Upper lobe of right lung (tissue), 1 donor: ENCODE measurements around the gene MYO1E. TPM values are rescaled to one million over a fixed set of nuclear protein-coding genes. Genes with fewer than 3 reads are reported as not detected.

Experiments
- ATAC-seq: fragments of 200-7000 bp; cut with Tn5 transposase; one replicate; pipeline ENCODE4 v1.9.1; 2020; ENCODE audit warnings: mild to moderate bottlenecking, moderate library complexity
- DNase-seq: peaks from one replicate; pipeline ENCODE4 v3.0.0-alpha.2; 2020
- H3K27ac ChIP-seq: fragments of 200-600 bp; one replicate; pipeline ENCODE4 v1.8.0; 2022
- H3K27me3 ChIP-seq: fragments of 200-600 bp; one replicate; pipeline ENCODE4 v1.8.0; 2022; ENCODE audit warnings: mild to moderate bottlenecking
- H3K36me3 ChIP-seq: fragments of 200-600 bp; one replicate; pipeline ENCODE4 v1.8.0; 2022
- H3K4me1 ChIP-seq: fragments of 200-600 bp; one replicate; pipeline ENCODE4 v1.8.0; 2022
- H3K4me3 ChIP-seq: fragments of 200-600 bp; one replicate; pipeline ENCODE4 v1.8.0; 2022; ENCODE audit warnings: mild to moderate bottlenecking
- H3K9me3 ChIP-seq: fragments of 200-600 bp; one replicate; pipeline ENCODE4 v1.8.0; 2022
- CTCF ChIP-seq: fragments of 200-600 bp; IDR thresholded peaks from one replicate; pipeline ENCODE4 v1.8.0; 2022; ENCODE audit warnings: antibody characterized with exemption
- intact Hi-C: fragments of 100-400 bp; cut with DNase I; formaldehyde crosslinking; loops from one replicate; pipeline ENCODE4 v1.11.0; 2022
- total RNA-seq: library from RNA; stranded (reverse); fragmentation: NEBNext Ultra II Directional; extraction: Animal tissue kit (Norgen Biotek cat#: 25700); gene quantifications from one replicate; pipeline ENCODE4 v1.2.1, GENCODE V29; 2021
- donor health status: DM: no; HTN: yes; CAD: no; lungs with severe emphysema.

MYO1E gene
- total RNA-seq, 1 donor from 2014 or later, result 98.4 TPM

- Histone ChIP-seq H3K27me3 (no peaks in the 10 kb centered on the region), H3K4me3 (no peak overlapping the region)
Observed at GRCh38 chr15:59290295-59291212, 82.1 kb downstream of the MYO1E start.

GRCh38 chr15:59289574-59289973 is 83.1 kb downstream of the MYO1E start:
- DNase-seq (no peak), ATAC-seq (no peak)
- intact Hi-C loops, result no loop called here
- no peaks in the 10 kb centered on the region for H3K4me1 ChIP-seq
- H3K9me3 ChIP-seq, result no peaks in the 10 kb centered on the region
- H3K4me3 ChIP-seq, result no peak overlapping the region
- H3K27me3 ChIP-seq, result no peaks in the 10 kb centered on the region
- no peak overlapping the region for H3K27ac ChIP-seq
- H3K36me3 ChIP-seq, result no peaks in the 10 kb centered on the region
- TF ChIP-seq CTCF, result no peak

More at GRCh38 chr15:59290295-59291212, 82.1 kb downstream of the MYO1E start:
- intact Hi-C loops, result no loop called here
- Histone ChIP-seq H3K27ac (no peak overlapping the region), H3K36me3 (no peaks in the 10 kb centered on the region), H3K4me1 (peaks cover 5% of the 10 kb centered on the region), H3K9me3 (no peaks in the 10 kb centered on the region)
- ATAC-seq (no peak), DNase-seq (no peak)
- no peak for TF ChIP-seq CTCF

GRCh38 chr15:59283717-59284391 is 88.8 kb downstream of the MYO1E start:
- no peak overlapping the region for H3K27ac ChIP-seq
- DNase-seq, result no peak

GRCh38 chr15:59282515-59283337 is 89.9 kb downstream of the MYO1E start:
- ATAC-seq, result no peak
- DNase-seq, result no peak
- Histone ChIP-seq H3K27me3 (no peaks in the 10 kb centered on the region), H3K4me3 (no peak overlapping the region), H3K27ac (no peak overlapping the region), H3K9me3 (no peaks in the 10 kb centered on the region), H3K4me1 (peaks cover 3% of the 10 kb centered on the region), H3K36me3 (no peaks in the 10 kb centered on the region)
- intact Hi-C loops, result no loop called here
- TF ChIP-seq CTCF, result no peak

More at GRCh38 chr15:59283717-59284391, 88.8 kb downstream of the MYO1E start:
- Histone ChIP-seq H3K4me3 (no peak overlapping the region), H3K36me3 (no peaks in the 10 kb centered on the region), H3K9me3 (no peaks in the 10 kb centered on the region), H3K27me3 (no peaks in the 10 kb centered on the region), H3K4me1 (no peaks in the 10 kb centered on the region)
- intact Hi-C loops, result no loop called here
- peak; percentile 55 for ATAC-seq
- TF ChIP-seq CTCF, result no peak

- Histone ChIP-seq H3K4me3 (no peak overlapping the region), H3K9me3 (no peaks in the 10 kb centered on the region), H3K27me3 (no peaks in the 10 kb centered on the region), H3K27ac (no peak overlapping the region), H3K36me3 (no peaks in the 10 kb centered on the region), H3K4me1 (peaks cover 4% of the 10 kb centered on the region)
- DNase-seq, result no peak
- TF ChIP-seq CTCF, result no peak
- no peak for ATAC-seq
- intact Hi-C loops, result no loop called here
Observed at GRCh38 chr15:59281699-59282098, 91.0 kb downstream of the MYO1E start.
